Heart left ventricle (tissue), 16 donors: ENCODE results near the gene SKI. TPM values are rescaled to one million over a fixed set of nuclear protein-coding genes. Genes with fewer than 3 reads are reported as not detected.
A peak's percentile ranks its signal among the peaks of the same experiment; 100 is the strongest.

Source experiments
- ATAC-seq, 4 donors: fragments of 200-7000 bp; cut with Tn5 transposase; one replicate each; pipeline ENCODE4 v1.9.1; 2020 to 2022; ENCODE audit warnings: moderate library complexity in 4 of 4, mild to moderate bottlenecking in 3 of 4, moderate number of reproducible peaks in 1 of 4
- DNase-seq, 5 donors: peaks; one replicate each; pipeline ENCODE4 v3.0.0-alpha.2; 2020
- H3K27ac ChIP-seq, 12 donors: fragments of 200-600 bp; sonication (generic) in 4 of 12; one replicate each; pipeline versions ENCODE4 v1.5.0 to v1.8.0; 2016 to 2022; ENCODE audit warnings: mild to moderate bottlenecking in 2 of 12
- H3K27me3 ChIP-seq, 9 donors: fragments of 200-600 bp; sonication (generic) in 2 of 9; one replicate each; pipeline versions ENCODE4 v1.5.1 to v1.8.0; 2016 to 2022; ENCODE audit warnings: mild to moderate bottlenecking in 3 of 9
- H3K36me3 ChIP-seq, 9 donors: fragments of 200-600 bp; sonication (generic) in 2 of 9; one replicate each; pipeline versions ENCODE4 v1.5.0 to v1.8.0; 2018 to 2022; ENCODE audit warnings: mild to moderate bottlenecking in 2 of 9
- H3K4me1 ChIP-seq, 12 donors: fragments of 200-600 bp; sonication (generic) in 4 of 12; one replicate each; pipeline versions ENCODE4 v1.5.0 to v1.8.0; 2016 to 2022; ENCODE audit warnings: mild to moderate bottlenecking in 3 of 12
- H3K4me3 ChIP-seq, 12 donors: fragments of 200-600 bp; sonication (generic) in 4 of 12; one replicate each; pipeline versions ENCODE4 v1.5.0 to v1.8.0; 2017 to 2022; ENCODE audit warnings: mild to moderate bottlenecking in 9 of 12, moderate library complexity in 4 of 12
- H3K9me3 ChIP-seq, 12 donors: fragments of 200-600 bp; sonication (generic) in 4 of 12; one replicate each; pipeline versions ENCODE4 v1.5.0 to v1.8.0; 2016 to 2022; ENCODE audit warnings: mild to moderate bottlenecking in 1 of 12
- POLR2A ChIP-seq, 2 donors: fragments of 450-650 bp; IDR thresholded peaks; one replicate each; pipeline ENCODE4 v1.6.1; 2017; ENCODE audit warnings: antibody characterized with exemption in 2 of 2, mild to moderate bottlenecking in 2 of 2, moderate library complexity in 2 of 2
- WGBS, 4 donors: extraction: QIAGEN DNeasy Blood & Tissue Kit in 2 of 4; methylation state at CpG; one replicate each; pipeline versions ENCODE4 v1.1.5 to v1.1.7; 2013 to 2018; 5-methylcytosine and 5-hydroxymethylcytosine counted together
- intact Hi-C, 10 donors: fragments of 100-400 bp; cut with DNase I; formaldehyde crosslinking; loops; one replicate each; pipeline versions ENCODE4 v1.11.1 to v1.14.2; 2022
- polyA plus RNA-seq, 2 donors: library from polyadenylated mRNA; stranded (reverse); fragments of 200-250 nt; gene quantifications; one replicate each; pipeline ENCODE4 v1.2.3, GENCODE V29; 2013
- total RNA-seq, 9 donors: library from RNA; depleted of rRNA in 2 of 9; stranded (reverse); fragments of >200 nt in 2 of 9; fragmentation: NEBNext Ultra II Directional in 3 of 9; extraction: Animal tissue kit (Norgen Biotek cat#: 25700) in 3 of 9; gene quantifications; one replicate each; pipeline versions ENCODE4 v1.1.0 to v1.2.4, GENCODE V29; 2016 to 2023
- TF ChIP-seq, protein P1 (sequence below), 12 donors: fragments of 200-600 bp; sonication (generic) in 4 of 12; IDR thresholded peaks; one replicate each; pipeline versions ENCODE4 v1.5.0 to v1.8.0; 2018 to 2022; ENCODE audit warnings: antibody characterized with exemption in 12 of 12, mild to moderate bottlenecking in 5 of 12
- donor health status: ischemic (EF 13 %, LVEDD 7.1; RV severe dilation, severe dysfunction).
- donor health status: healthy with polysubstance abuse.
- donor health status: DM: no; HTN: yes; CAD: no.
- donor health status: DM: no; HTN: no; CAD: no.
- donor health status: ischemic (EF 25% LVEDD 6.9; RV normal size, moderate dysfunction).
- donor health status: ischemic (EF 25% LVEDD 5.7; RV mildly dilated, moderate dysfunction).
- donor health status: healthy.
- donor health status: DM: yes; HTN: yes; CAD: no.
- donor health status: ischemic (EF 35%, LVEDD 5.7; RV mildly dilated, moderate dysfunction).
- donor health status: nonischemic (EF 11% LVEDD 7.7; RV severe dilation, severe dysfunction).
- donor health status: DM: yes; HTN: yes; CAD: no.
- donor health status: PGD.
- donor health status: ischemic (EF 29% LVEDD 5.4; RV normal size, mild dysfunction).
- donor health status: nonischemic (EF 23%, LVEDD 6.1; RV moderate dilation, normal function).

Gene SKI
- total and polyA plus RNA-seq, 11 donors: 16.9 to 52.7 (median 38.9) TPM

DNA sequence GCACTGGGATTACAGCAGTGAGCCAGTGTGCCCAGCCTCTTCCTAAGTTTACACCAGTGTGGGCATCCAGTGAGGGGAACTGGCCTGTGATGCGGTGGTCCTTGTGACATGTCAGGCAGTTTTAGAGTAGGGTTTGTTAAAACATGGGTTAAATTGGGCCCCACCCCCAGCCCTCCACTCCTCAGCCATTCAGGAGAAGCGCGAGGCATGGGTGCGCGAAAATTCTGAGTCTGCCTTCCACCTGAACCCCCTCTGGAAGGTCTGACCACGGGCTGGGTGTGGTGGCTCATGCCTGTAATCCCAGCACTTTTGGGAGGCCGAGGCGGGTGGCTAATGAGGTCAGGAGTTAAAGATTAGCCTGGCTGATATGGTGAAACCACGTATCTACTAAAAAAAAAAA, 51.7 kb downstream of the SKI start:
- 68 to 76% (median 72%) methylated on average over 9 of the region's 9 CpGs for WGBS, 4 donors
- Histone ChIP-seq H3K4me1 (peaks cover 24 to 77% (median 62%) of the 10 kb centered on the region in 12 donors), H3K36me3 (peaks cover 0 to 13% (median 0%) of the 10 kb centered on the region in 9 donors), H3K27me3 (no peaks in the 10 kb centered on the region), H3K4me3 (no peak overlapping the region), H3K27ac (peak overlapping the region in 10 of 12 donors; percentile 0 to 81 (median 68)), H3K9me3 (no peaks in the 10 kb centered on the region)
- DNase-seq (peak in 2 of 5 donors; percentile 26 to 39), ATAC-seq (no peak)
- intact Hi-C loops: loop anchor here in 2 of 10 donors (5.0 kb wide), 2 partner anchors 32 to 48 kb away; no protein-coding TSS in a partner anchor
- no peak for TF ChIP-seq POLR2A (IDR thresholded peaks at IDR 0.05)
- TF ChIP-seq, protein P1, sequence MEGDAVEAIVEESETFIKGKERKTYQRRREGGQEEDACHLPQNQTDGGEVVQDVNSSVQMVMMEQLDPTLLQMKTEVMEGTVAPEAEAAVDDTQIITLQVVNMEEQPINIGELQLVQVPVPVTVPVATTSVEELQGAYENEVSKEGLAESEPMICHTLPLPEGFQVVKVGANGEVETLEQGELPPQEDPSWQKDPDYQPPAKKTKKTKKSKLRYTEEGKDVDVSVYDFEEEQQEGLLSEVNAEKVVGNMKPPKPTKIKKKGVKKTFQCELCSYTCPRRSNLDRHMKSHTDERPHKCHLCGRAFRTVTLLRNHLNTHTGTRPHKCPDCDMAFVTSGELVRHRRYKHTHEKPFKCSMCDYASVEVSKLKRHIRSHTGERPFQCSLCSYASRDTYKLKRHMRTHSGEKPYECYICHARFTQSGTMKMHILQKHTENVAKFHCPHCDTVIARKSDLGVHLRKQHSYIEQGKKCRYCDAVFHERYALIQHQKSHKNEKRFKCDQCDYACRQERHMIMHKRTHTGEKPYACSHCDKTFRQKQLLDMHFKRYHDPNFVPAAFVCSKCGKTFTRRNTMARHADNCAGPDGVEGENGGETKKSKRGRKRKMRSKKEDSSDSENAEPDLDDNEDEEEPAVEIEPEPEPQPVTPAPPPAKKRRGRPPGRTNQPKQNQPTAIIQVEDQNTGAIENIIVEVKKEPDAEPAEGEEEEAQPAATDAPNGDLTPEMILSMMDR (IDR thresholded peaks at IDR 0.05): no peak

DNA sequence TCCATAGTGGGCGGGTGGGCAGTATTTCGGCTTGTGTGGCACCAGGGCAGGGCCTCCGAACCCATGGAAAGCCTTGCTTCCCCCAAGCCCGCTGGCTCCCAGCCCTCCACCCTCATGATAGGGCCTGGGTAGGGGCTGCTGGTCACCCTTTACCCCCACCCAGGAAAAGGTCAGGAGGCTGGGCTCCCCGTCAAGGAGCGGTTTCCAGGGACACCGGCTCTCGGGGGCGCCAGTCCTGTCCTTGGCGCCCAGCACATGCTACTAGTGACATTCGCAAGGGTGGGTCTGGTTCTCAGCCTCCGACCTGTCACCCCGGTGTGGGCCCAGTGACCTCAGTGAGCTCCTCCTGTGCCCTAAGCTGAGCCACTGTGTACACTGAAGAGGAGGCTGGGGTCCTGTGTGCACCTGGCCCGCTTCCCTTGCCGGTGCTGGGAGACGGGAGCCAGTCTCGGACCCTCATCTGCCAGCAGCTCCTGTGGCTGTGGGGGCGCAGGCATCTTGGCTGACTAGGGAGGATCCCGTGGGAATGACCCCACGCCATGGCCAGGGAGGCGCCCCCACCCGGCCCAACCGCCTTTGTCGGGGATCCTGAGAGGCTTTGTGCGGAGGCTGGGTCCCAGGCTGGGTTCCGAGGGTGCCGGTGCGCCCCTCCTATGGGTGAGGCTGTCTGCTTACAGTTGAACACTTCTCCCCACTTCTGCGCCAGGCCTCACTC, 54.6 kb downstream of the SKI start:
- Histone ChIP-seq H3K36me3 (peaks cover 0 to 10% (median 0%) of the 10 kb centered on the region in 9 donors), H3K4me1 (peaks cover 10 to 65% (median 39%) of the 10 kb centered on the region in 12 donors), H3K9me3 (no peaks in the 10 kb centered on the region), H3K4me3 (no peak overlapping the region), H3K27me3 (no peaks in the 10 kb centered on the region), H3K27ac (no peak overlapping the region)
- WGBS, 4 donors: 93 to 94% (median 94%) methylated on average over 8 to 29 of the region's 29 CpGs
- ATAC-seq (no peak), DNase-seq (peak in 2 of 5 donors; percentile 21 to 58)
- TF ChIP-seq POLR2A (IDR thresholded peaks at IDR 0.05): no peak
- TF ChIP-seq, protein P1 (IDR thresholded peaks at IDR 0.05): no peak
- intact Hi-C loops: no loop called here

DNA sequence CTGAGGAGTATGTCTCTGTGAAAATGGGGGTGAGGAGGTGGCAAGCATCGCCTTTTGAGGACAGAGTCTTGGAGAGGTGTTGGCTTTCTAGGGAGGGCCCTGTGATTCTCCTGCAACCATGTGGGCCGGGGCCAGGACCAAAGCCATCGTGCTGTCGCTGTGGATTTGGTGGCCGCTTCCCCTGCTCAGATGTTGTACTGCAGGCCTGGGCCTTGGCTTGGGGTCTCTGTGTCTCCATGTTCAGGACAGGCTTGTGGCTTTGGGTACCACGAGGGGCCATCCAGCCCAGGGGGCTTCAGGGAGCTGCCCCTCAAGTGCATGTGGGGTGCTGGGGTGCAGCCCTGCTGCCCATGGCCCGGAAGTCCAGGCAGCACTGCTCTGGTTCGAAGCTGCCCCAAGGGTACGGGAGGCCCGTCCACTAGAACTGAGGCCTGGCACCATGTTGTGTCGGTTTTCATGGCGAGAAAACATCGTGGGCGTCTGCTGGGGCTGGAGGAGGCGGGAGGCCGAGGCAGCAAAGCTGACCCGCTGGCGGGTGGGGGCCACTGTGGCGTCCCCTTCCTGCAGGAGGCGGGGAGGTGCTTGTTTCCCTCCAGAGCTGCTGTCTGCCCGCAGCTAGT, 55.4 kb downstream of the SKI start:
- TF ChIP-seq POLR2A (IDR thresholded peaks at IDR 0.05): no peak
- TF ChIP-seq, protein P1 (IDR thresholded peaks at IDR 0.05): no peak
- peaks cover 0 to 6% (median 0%) of the 10 kb centered on the region in 9 donors for H3K36me3 ChIP-seq
- DNase-seq (peak in 2 of 5 donors; percentile 25 to 49), ATAC-seq (no peak)
- H3K4me1 ChIP-seq: peaks cover 10 to 65% (median 39%) of the 10 kb centered on the region in 12 donors
- no peaks in the 10 kb centered on the region for H3K9me3 ChIP-seq
- intact Hi-C loops: no loop called here
- H3K27ac ChIP-seq: no peak overlapping the region
- WGBS, 4 donors: 77 to 90% (median 86%) methylated on average over 15 to 21 of the region's 21 CpGs
- H3K4me3 ChIP-seq: no peak overlapping the region
- H3K27me3 ChIP-seq: no peaks in the 10 kb centered on the region
